Measurements from ENCODE around the gene C15orf40.
"Not testable (repeated sequence)": the region's sequence is repeated elsewhere in the genome, so short reads cannot be mapped to it uniquely, and the experiment has no call there.

The C15orf40 gene

DNA sequence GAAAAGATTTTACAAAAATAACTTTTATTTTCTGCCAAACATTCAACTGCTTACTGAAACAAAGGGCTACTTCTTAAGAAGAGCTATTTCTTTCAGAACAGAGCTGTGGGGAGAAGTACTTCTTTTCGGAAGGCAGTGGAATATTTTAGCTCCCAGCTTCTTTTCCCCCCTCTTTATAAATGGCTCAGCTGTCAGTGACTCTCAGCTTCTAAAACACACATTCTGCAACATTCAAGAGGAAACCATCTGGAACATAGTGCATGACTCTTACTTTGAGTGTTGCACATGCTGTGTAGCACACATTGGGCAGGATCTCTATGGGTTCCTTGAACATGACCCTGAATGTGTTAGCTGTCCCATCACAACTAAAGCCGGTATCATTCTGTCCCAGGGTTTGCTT is 7.0 kb upstream of the C15orf40 start:
- no peaks in the 10 kb centered on the region for H3K27me3 ChIP-seq (replicated peaks; ENCODE audit: control insufficient read depth, insufficient read depth, low read length, poor library complexity, severe bottlenecking)
- H3K4me3 ChIP-seq (ENCODE audit: insufficient read depth, low read depth, low read length, poor library complexity, severe bottlenecking): no peak overlapping the region
- no peak overlapping the region for H3K27ac ChIP-seq (ENCODE audit: insufficient read depth, low read length, poor library complexity, severe bottlenecking)
- H3K4me1 ChIP-seq (ENCODE audit: control insufficient read depth, insufficient read depth, low read length, poor library complexity, severe bottlenecking): no peaks in the 10 kb centered on the region
- H3K9me3 ChIP-seq (ENCODE audit: control insufficient read depth, low read length): no peaks in the 10 kb centered on the region
- no peak for DNase-seq
- peaks cover 21% of the 10 kb centered on the region for H3K36me3 ChIP-seq (ENCODE audit: control insufficient read depth, insufficient read depth, low read length)

DNA sequence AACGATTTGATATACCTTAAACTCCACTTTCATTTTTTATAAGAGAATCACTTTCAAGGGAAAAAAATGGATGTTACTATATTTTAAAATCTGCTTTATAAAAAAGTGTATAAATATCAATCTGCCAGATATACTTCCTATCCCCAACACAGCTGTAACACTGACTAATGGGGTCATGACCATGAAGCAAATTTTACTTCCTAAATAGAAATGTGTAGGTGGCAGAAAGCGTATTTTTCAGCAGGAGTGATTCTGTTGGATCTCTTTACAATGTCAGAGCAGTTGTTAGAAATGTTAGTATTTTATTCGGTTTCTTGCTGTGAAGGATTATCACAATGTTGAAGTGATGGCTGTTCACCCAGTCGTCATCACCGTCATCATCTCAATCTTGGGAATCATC is 5.5 kb upstream of the C15orf40 start:
- H3K4me3 ChIP-seq (ENCODE audit: insufficient read depth, low read depth, low read length, poor library complexity, severe bottlenecking): no peak overlapping the region
- DNase-seq: no peak
- H3K27ac ChIP-seq (ENCODE audit: insufficient read depth, low read length, poor library complexity, severe bottlenecking): no peak overlapping the region
- H3K27me3 ChIP-seq (replicated peaks; ENCODE audit: control insufficient read depth, insufficient read depth, low read length, poor library complexity, severe bottlenecking): no peaks in the 10 kb centered on the region
- H3K9me3 ChIP-seq (ENCODE audit: control insufficient read depth, low read length): no peaks in the 10 kb centered on the region
- H3K36me3 ChIP-seq (ENCODE audit: control insufficient read depth, insufficient read depth, low read length): peaks cover 20% of the 10 kb centered on the region
- H3K4me1 ChIP-seq (ENCODE audit: control insufficient read depth, insufficient read depth, low read length, poor library complexity, severe bottlenecking): peaks cover 3% of the 10 kb centered on the region

DNA sequence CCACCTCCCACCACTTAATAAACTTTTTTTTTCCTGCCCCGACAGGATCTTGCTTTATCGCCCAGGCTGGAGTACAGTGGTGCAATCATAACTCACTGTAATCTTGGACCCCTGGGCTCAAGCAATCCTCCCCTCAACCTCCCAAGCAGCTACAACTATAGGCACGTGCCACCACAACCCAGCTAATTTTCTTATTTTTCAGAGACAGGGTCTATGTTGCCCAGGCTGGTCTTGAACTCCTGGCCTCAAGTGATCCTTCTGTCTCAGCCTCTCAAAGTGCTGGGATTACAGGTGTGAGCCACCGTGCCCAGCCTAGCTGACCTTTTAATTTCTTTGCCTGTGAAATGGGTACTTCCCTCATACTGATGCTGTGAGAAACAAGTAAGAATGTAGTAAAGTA is 3.9 kb upstream of the C15orf40 start:
- Histone ChIP-seq H3K36me3 (ENCODE audit: control insufficient read depth, insufficient read depth, low read length) (peaks cover 17% of the 10 kb centered on the region), H3K27ac (ENCODE audit: insufficient read depth, low read length, poor library complexity, severe bottlenecking) (no peak overlapping the region)

DNA sequence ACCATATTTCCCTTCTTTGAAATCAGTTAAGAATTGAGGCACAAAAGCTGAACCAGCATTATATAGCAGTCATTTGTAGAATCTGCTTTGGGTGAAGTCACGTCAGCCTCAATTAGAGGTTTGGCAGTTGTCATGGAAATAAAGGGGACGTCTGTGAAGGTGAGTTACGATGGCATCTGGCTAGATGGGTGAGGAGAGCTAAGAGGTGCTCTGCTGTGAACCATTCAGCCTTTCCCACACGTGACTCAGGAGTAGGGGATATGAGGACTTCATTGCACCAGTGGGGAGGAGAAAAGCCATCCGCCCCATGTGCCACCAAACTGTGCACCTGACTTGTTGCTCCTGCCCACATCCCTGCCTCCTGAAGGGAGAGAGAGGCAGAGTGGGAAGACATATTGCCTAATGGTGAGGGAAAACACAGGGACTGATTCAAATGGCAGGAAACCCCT is 2.8 kb upstream of the C15orf40 start:
- Histone ChIP-seq H3K36me3 (ENCODE audit: control insufficient read depth, insufficient read depth, low read length) (peaks cover 16% of the 10 kb centered on the region), H3K4me1 (ENCODE audit: control insufficient read depth, insufficient read depth, low read length, poor library complexity, severe bottlenecking) (peaks cover 17% of the 10 kb centered on the region), H3K27ac (ENCODE audit: insufficient read depth, low read length, poor library complexity, severe bottlenecking) (no peak overlapping the region), H3K27me3 (replicated peaks; ENCODE audit: control insufficient read depth, insufficient read depth, low read length, poor library complexity, severe bottlenecking) (no peaks in the 10 kb centered on the region), H3K4me3 (ENCODE audit: insufficient read depth, low read depth, low read length, poor library complexity, severe bottlenecking) (no peak overlapping the region), H3K9me3 (ENCODE audit: control insufficient read depth, low read length) (no peaks in the 10 kb centered on the region)
- DNase-seq: no peak

More for the DNA sequence above, 3.9 kb upstream of the C15orf40 start:
- H3K27me3 ChIP-seq (replicated peaks; ENCODE audit: control insufficient read depth, insufficient read depth, low read length, poor library complexity, severe bottlenecking): no peaks in the 10 kb centered on the region
- peaks cover 10% of the 10 kb centered on the region for H3K4me1 ChIP-seq (ENCODE audit: control insufficient read depth, insufficient read depth, low read length, poor library complexity, severe bottlenecking)
- no peaks in the 10 kb centered on the region for H3K9me3 ChIP-seq (ENCODE audit: control insufficient read depth, low read length)
- H3K4me3 ChIP-seq (ENCODE audit: insufficient read depth, low read depth, low read length, poor library complexity, severe bottlenecking): no peak overlapping the region
- no peak for DNase-seq

DNA sequence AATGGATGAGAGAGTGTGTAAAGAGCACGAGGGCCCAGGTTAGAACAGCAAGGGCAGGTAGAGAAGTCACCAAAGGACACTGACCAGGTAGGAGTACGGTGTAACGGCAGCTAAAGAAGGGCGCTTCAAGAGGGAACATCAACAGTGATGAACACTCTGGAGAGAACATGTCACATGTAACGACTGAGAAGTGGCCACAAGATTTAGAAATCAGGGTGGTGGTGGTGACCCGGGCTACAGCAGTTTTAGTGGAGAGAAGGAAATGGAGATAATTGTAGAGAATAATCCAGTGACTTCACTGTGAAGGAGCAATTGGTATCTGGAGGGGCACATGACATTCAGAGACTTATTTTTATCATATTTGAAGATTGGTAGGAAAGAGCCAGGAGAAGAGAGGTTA is 1.2 kb upstream of the C15orf40 start:
- Histone ChIP-seq H3K36me3 (ENCODE audit: control insufficient read depth, insufficient read depth, low read length) (peaks cover 17% of the 10 kb centered on the region), H3K4me3 (ENCODE audit: insufficient read depth, low read depth, low read length, poor library complexity, severe bottlenecking) (no peak overlapping the region), H3K9me3 (ENCODE audit: control insufficient read depth, low read length) (no peaks in the 10 kb centered on the region), H3K4me1 (ENCODE audit: control insufficient read depth, insufficient read depth, low read length, poor library complexity, severe bottlenecking) (peaks cover 17% of the 10 kb centered on the region), H3K27ac (ENCODE audit: insufficient read depth, low read length, poor library complexity, severe bottlenecking) (no peak overlapping the region), H3K27me3 (replicated peaks; ENCODE audit: control insufficient read depth, insufficient read depth, low read length, poor library complexity, severe bottlenecking) (no peaks in the 10 kb centered on the region)
- no peak for DNase-seq

DNA sequence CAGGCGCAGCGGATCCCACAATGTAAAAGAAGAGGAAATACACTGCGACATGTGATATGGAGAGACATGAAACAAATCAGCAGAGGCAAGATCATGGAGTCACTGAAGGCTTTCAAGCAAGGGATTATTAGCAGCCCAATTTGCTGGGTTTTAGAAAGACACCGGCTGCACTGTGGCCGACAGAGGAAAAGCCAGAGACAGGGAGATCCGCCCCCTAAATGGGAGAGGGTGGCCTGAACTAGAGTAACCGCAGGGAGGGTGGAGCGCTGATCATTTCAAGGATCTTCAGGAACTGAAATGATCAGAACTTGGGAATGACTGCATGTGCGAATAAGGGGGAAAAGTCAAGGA is 612 bp upstream of the C15orf40 start:
- Histone ChIP-seq H3K27me3 (replicated peaks; ENCODE audit: control insufficient read depth, insufficient read depth, low read length, poor library complexity, severe bottlenecking) (no peaks in the 10 kb centered on the region), H3K9me3 (ENCODE audit: control insufficient read depth, low read length) (no peaks in the 10 kb centered on the region), H3K27ac (ENCODE audit: insufficient read depth, low read length, poor library complexity, severe bottlenecking) (peak overlapping the region; percentile 80), H3K4me3 (ENCODE audit: insufficient read depth, low read depth, low read length, poor library complexity, severe bottlenecking) (peak overlapping the region; percentile 81), H3K4me1 (ENCODE audit: control insufficient read depth, insufficient read depth, low read length, poor library complexity, severe bottlenecking) (peaks cover 17% of the 10 kb centered on the region), H3K36me3 (ENCODE audit: control insufficient read depth, insufficient read depth, low read length) (peaks cover 16% of the 10 kb centered on the region)
- no peak for DNase-seq

DNA sequence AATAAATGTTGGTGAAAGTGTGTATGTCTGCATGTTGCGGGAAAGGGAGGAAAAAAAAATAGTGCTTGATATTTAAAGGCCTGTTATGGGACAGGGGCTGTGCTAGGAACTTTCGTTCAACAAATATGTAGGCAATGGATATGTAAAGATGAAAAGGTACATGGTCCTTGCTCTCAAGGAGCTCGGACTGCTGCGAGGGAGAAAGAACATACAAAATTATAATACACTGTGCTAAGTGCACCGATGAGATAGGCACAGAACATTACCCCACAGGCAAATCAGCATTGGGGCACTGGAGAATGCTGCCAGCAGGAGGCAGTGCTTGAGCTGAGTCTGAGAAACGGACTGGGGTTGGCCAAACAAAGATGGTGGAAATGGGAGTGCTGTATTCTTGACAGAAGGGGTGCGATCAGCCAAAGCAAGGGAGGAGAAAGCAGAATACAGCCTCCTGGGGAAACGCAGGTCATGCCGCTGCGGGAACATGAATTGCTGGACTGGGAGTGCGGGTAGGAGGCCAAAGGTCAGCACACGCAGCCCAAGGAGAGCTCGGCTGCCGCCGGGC is 649 bp downstream of the C15orf40 start:
- Histone ChIP-seq H3K27me3 (replicated peaks; ENCODE audit: control insufficient read depth, insufficient read depth, low read length, poor library complexity, severe bottlenecking) (no peaks in the 10 kb centered on the region), H3K4me1 (ENCODE audit: control insufficient read depth, insufficient read depth, low read length, poor library complexity, severe bottlenecking) (peaks cover 17% of the 10 kb centered on the region), H3K27ac (ENCODE audit: insufficient read depth, low read length, poor library complexity, severe bottlenecking) (peak overlapping the region; percentile 80), H3K36me3 (ENCODE audit: control insufficient read depth, insufficient read depth, low read length) (peaks cover 22% of the 10 kb centered on the region), H3K9me3 (ENCODE audit: control insufficient read depth, low read length) (no peaks in the 10 kb centered on the region), H3K4me3 (ENCODE audit: insufficient read depth, low read depth, low read length, poor library complexity, severe bottlenecking) (peak overlapping the region; percentile 81)
- peak; percentile 25 to 53 (median 50) for DNase-seq

DNA sequence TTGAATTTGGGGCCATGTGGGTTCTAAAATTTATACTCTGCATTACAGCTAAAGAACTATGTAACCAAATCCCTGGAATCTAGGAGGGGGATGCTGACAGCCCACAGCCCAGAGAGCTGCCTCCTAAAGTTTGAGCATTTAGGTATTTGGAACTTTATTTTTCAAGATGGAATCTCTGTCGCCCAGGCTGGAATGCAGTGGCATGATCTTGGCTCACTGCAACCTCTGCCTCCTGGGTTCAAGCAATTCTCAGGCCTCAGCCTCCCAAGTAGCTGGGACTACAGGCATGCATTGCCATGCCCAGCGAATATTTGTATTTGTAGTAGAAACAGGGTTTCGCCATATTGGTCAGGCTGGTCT is 10.8 kb downstream of the C15orf40 start:
- not testable (repeated sequence) for H3K9me3 ChIP-seq (ENCODE audit: control insufficient read depth, low read length); DNase-seq; H3K4me3 ChIP-seq (ENCODE audit: insufficient read depth, low read depth, low read length, poor library complexity, severe bottlenecking); H3K4me1 ChIP-seq (ENCODE audit: control insufficient read depth, insufficient read depth, low read length, poor library complexity, severe bottlenecking); H3K27ac ChIP-seq (ENCODE audit: insufficient read depth, low read length, poor library complexity, severe bottlenecking); H3K27me3 ChIP-seq (replicated peaks; ENCODE audit: control insufficient read depth, insufficient read depth, low read length, poor library complexity, severe bottlenecking); H3K36me3 ChIP-seq (ENCODE audit: control insufficient read depth, insufficient read depth, low read length)

DNA sequence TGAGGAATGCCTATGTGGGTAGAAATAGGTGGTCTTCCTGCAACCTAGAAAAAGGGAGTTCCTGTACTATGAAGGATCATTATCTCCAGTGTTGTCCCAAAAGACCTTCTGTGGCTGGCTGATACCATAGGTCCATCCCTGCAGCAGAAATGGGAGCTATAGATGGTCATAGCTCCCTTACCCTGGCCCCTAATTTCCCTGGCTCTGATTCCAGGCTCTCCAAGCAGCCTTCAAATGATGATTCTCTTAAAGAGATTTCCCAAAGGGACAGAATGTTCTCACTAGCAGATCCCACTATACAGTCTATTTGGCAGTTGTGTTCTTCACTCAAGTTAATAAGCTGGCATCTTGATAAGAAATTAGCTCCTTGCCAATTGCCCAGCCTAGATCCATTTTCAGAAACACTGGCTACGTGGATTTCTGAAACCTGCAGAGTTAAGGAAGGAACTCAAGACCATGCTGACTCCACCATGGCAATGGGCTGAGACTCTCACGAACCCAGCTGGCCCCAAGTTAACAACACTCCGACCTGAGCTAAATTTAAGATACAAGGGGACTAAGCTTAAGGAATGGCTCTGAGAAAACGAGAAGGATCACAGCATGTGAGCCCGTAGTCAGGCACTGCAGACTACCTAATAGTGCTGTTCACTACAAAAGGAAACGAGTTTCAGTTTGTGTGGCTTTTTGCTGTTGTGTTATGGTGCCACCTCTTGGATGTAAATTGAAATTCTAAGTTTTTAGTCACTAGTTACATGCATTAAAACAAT is 11.4 kb downstream of the C15orf40 start:
- Histone ChIP-seq H3K4me1 (ENCODE audit: control insufficient read depth, insufficient read depth, low read length, poor library complexity, severe bottlenecking) (peaks cover 7% of the 10 kb centered on the region), H3K4me3 (ENCODE audit: insufficient read depth, low read depth, low read length, poor library complexity, severe bottlenecking) (peak overlapping the region; percentile 35), H3K36me3 (ENCODE audit: control insufficient read depth, insufficient read depth, low read length) (peaks cover 4% of the 10 kb centered on the region), H3K9me3 (ENCODE audit: control insufficient read depth, low read length) (no peaks in the 10 kb centered on the region), H3K27me3 (replicated peaks; ENCODE audit: control insufficient read depth, insufficient read depth, low read length, poor library complexity, severe bottlenecking) (no peaks in the 10 kb centered on the region), H3K27ac (ENCODE audit: insufficient read depth, low read length, poor library complexity, severe bottlenecking) (peak overlapping the region; percentile 42)
- no peak for DNase-seq

DNA sequence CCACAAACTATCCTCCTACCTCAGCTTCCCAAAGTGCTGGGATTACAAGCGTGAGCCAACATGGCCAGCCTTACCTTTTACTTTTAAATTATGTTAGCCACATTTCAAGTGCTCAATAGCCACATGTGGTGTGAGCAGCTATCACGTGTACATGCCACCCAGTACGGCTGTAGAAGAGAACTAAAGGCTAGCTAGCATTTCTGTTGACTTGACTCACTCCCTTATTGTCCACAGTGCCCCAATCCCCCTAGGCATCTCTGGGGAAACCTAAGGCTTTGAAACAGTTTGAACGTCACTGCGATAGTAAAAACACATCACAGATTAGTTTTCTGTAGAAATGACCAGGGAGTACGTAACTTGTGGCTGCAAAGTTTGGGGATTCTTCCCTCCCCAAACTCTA is 12.0 kb downstream of the C15orf40 start:
- H3K27me3 ChIP-seq (replicated peaks; ENCODE audit: control insufficient read depth, insufficient read depth, low read length, poor library complexity, severe bottlenecking): no peaks in the 10 kb centered on the region
- no peaks in the 10 kb centered on the region for H3K36me3 ChIP-seq (ENCODE audit: control insufficient read depth, insufficient read depth, low read length)
- no peak overlapping the region for H3K27ac ChIP-seq (ENCODE audit: insufficient read depth, low read length, poor library complexity, severe bottlenecking)
- no peak for DNase-seq
- no peaks in the 10 kb centered on the region for H3K9me3 ChIP-seq (ENCODE audit: control insufficient read depth, low read length)
- peaks cover 7% of the 10 kb centered on the region for H3K4me1 ChIP-seq (ENCODE audit: control insufficient read depth, insufficient read depth, low read length, poor library complexity, severe bottlenecking)
- H3K4me3 ChIP-seq (ENCODE audit: insufficient read depth, low read depth, low read length, poor library complexity, severe bottlenecking): no peak overlapping the region

Data from effector memory CD4-positive, alpha-beta T cell (primary cell).